Measurements from ENCODE around the gene DPP8.

Gene DPP8

DNA sequence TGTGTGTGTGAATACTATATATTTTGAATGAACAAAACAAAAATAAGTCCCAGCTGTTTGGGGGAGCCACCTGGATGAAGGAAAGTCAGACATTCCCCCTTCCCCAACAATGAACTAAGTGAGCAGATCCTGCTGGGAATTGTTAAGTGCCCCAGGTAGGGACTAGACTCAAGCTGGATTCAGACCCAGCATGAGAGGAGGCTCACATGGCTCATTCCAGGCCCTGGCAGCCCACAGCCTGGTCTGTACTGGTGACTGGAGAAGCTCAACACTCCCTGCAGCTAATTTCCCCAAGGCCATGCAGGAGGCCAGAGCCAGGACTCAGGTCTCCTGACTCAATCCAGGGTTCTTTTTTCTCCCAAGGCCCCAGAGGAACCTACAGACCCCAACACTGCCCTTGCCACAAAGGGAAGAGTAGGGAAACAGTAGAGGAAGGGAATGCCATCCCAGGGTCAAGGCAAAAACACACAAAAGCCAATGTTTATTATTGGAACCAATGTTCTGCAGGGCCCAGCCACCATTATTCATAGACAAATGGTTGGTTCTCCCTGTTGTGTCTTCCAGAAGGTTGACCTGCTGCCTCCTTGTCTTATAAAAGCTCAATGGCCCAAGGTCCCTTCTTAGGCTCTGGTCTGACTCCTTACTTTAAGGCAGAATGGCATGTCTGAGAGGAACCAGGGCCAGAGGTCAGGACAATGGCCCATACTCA is 104.3 kb downstream of the DPP8 start:
- ATAC-seq (replicated peaks) (no peak), DNase-seq (no peak)
- peaks cover 28 to 74% of the 10 kb centered on the region in 2 donors for H3K27me3 Mint-ChIP-seq
- no peak overlapping the region for H3K4me3 Mint-ChIP-seq
- peaks cover 0 to 4% of the 10 kb centered on the region in 2 donors for H3K4me1 Mint-ChIP-seq (ENCODE audit: low read depth in 2 of 2)
- no peaks in the 10 kb centered on the region for H3K36me3 Mint-ChIP-seq (ENCODE audit: insufficient read depth)
- H3K27ac Mint-ChIP-seq: no peak overlapping the region
- no peaks in the 10 kb centered on the region for H3K9me3 Mint-ChIP-seq

DNA sequence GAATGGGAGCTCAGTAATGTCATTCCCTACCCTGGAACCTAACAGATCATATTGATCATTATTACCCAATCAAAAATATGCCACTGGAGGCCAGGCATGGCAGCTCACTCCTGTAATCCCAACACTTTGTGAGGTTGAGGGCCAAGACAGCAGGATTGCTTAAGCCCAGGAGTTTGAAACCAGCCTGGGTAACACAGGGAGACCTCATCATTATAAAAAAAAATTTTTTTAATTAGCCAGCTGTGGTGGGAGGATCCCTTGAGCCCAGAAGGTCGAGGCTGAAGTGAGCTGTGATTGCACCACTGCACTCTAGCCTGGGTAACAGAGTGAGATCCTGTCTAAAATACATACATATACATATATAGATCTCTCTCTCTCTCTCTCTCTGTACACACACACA is 104.9 kb downstream of the DPP8 start:
- Mint-ChIP-seq H3K27ac (no peak overlapping the region), H3K4me3 (no peak overlapping the region), H3K9me3 (no peaks in the 10 kb centered on the region), H3K36me3 (ENCODE audit: insufficient read depth) (no peaks in the 10 kb centered on the region), H3K27me3 (peaks cover 26 to 72% of the 10 kb centered on the region in 2 donors), H3K4me1 (ENCODE audit: low read depth in 2 of 2) (peaks cover 0 to 4% of the 10 kb centered on the region in 2 donors)
- no peak for DNase-seq
- no peak for ATAC-seq (replicated peaks)

DNA sequence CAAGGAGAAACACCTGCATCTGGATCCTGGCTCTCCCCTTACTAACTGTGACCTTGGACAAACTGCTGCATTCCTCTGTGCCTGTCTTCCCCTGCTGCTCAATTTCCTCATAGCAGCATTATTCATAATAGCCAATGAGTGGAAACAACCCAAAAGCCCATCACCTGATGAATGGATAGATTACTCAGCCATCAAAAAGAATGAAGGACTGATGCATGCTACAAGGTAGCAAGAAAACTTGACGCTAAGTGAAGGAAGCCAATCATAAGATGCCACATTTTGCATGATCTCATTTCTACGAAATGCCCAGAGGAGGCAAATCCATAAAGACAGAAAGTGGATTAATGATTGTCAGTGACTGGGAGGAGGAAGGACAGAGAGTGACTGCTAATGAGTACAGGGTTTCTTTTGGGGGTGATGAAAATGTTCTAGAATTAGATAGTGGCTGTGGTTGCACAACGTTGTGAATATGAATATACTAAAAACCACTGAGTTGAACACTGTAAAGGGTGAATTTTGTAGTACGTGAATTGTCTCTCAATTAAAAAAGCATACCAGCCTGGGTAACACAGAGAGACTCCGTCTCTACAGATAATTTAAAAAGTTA is 105.9 kb downstream of the DPP8 start:
- peaks cover 17 to 62% of the 10 kb centered on the region in 2 donors for H3K27me3 Mint-ChIP-seq
- ATAC-seq (replicated peaks): no peak
- no peak overlapping the region for H3K4me3 Mint-ChIP-seq
- no peak for DNase-seq
- no peaks in the 10 kb centered on the region for H3K36me3 Mint-ChIP-seq (ENCODE audit: insufficient read depth)
- H3K27ac Mint-ChIP-seq: no peak overlapping the region
- no peaks in the 10 kb centered on the region for H3K9me3 Mint-ChIP-seq
- H3K4me1 Mint-ChIP-seq (ENCODE audit: low read depth in 2 of 2): peaks cover 0 to 4% of the 10 kb centered on the region in 2 donors

DNA sequence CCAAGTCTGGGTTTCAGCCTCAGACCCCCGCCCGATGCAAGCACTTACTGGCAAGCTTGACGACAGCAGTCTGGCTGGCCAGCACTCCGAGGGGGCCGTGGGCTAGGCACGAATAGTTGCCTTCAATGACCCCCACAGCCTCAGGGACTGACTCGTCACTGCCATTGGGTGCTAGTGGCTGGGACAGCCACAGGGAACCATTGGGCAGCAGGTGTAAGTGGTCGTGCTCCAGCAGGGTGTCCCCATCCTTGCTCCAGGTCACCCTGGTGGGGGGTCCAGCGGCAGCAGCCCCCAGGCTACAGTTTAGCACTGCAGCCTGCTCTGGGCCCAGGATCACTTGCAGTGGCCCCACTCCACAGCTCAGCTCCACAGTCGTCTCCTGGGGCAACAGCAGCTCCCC is 106.5 kb downstream of the DPP8 start:
- Mint-ChIP-seq H3K4me3 (no peak overlapping the region), H3K27ac (no peak overlapping the region), H3K36me3 (ENCODE audit: insufficient read depth) (no peaks in the 10 kb centered on the region), H3K9me3 (no peaks in the 10 kb centered on the region), H3K4me1 (ENCODE audit: low read depth in 2 of 2) (peaks cover 0 to 4% of the 10 kb centered on the region in 2 donors), H3K27me3 (peaks cover 20 to 56% of the 10 kb centered on the region in 2 donors)
- ATAC-seq (replicated peaks) (no peak), DNase-seq (no peak)

DNA sequence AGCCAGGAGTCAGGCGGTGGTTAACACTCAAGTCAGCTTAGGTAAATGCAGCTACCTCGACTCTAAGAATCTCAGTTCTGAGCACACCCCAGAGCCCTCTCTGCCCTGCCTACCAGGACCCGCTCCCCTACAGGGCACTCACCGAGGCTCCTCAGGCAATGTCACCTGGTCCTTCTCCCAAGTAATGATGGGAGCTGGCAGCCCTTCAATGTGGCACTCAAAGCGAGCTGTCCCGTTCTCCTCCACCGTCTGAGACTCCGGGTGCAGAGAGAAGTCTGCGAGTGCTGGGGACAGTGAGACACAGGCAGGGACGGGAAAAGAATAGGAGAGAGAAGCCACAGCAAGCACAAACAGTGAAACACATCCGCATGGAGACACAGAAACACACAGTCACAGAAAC is 107.5 kb downstream of the DPP8 start:
- Mint-ChIP-seq H3K27ac (no peak overlapping the region), H3K4me3 (no peak overlapping the region), H3K27me3 (peaks cover 22 to 47% of the 10 kb centered on the region in 2 donors), H3K36me3 (ENCODE audit: insufficient read depth) (no peaks in the 10 kb centered on the region), H3K4me1 (ENCODE audit: low read depth in 2 of 2) (peaks cover 0 to 4% of the 10 kb centered on the region in 2 donors), H3K9me3 (no peaks in the 10 kb centered on the region)
- DNase-seq (no peak), ATAC-seq (replicated peaks) (no peak)

DNA sequence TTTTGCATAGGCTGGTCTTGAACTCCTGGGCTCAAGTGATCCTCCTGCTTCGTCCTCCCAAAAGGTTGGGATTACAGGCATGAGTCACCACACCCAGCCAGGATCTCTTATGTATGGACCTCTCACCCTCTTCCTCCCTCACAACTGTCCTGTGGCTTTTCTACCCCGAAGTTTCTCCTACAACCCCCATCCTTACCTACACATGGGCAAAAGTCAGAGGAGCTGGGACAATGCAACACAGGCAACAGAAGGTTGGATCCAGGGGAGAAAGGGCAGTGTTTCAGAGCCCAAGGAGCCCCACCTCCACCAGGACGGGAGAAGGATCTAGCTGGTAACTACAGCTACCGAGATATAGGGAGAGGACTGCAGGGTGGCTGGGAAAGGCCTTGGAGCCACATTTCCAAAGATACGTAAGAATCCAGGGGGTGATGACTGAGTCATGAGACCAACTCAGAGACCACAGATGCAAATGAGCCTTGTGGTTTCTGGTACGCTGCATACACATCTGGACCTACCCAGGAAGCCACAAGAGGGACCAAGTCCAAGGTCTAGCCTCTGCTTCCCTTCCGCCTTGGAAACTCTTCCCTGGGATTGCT is 108.4 kb downstream of the DPP8 start:
- no peak overlapping the region for H3K4me3 Mint-ChIP-seq
- no peak for DNase-seq

DNA sequence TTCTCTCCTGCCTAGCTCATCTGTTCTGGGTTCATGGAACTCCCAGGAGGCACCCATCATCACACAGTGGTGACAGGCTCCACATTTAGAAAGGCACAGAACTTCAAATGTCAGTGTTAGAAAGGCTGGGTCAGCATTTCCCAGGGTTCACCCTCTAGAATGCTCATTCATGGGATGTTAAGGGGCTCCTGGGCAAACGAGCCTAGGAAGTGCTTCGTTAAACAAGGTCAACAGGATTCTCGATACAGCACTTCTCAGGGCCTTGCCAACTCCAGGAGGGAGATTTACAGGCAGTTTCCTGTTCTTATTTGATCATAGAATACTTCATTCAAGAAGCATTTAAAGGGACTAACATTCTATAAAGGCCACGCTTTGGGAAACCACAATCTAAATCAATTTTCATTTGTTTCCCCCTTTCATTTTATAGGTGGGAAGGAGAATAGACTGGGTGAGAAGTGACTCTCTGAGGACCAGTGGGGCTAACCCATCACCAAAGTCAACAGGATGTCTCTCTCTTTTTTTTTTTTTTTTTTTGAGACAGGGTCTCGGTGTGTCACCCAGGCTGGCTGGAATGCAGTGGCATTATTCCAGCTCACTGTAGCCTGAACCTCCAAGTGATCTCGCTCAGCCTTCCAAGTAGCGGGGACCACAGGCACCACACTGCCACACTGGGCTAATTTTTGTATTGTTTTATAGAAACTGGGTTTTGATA is 109.0 kb downstream of the DPP8 start:
- no peaks in the 10 kb centered on the region for H3K9me3 Mint-ChIP-seq
- ATAC-seq (replicated peaks): no peak
- no peak overlapping the region for H3K27ac Mint-ChIP-seq
- DNase-seq: no peak
- H3K4me3 Mint-ChIP-seq: no peak overlapping the region
- peaks cover 35 to 53% of the 10 kb centered on the region in 2 donors for H3K27me3 Mint-ChIP-seq
- no peaks in the 10 kb centered on the region for H3K36me3 Mint-ChIP-seq (ENCODE audit: insufficient read depth)
- H3K4me1 Mint-ChIP-seq (ENCODE audit: low read depth in 2 of 2): peaks cover 0 to 4% of the 10 kb centered on the region in 2 donors

More for the DNA sequence above, 108.4 kb downstream of the DPP8 start:
- Mint-ChIP-seq H3K27ac (peak overlapping the region in 1 of 2 donors; percentile 8), H3K9me3 (no peaks in the 10 kb centered on the region), H3K4me1 (ENCODE audit: low read depth in 2 of 2) (peaks cover 0 to 4% of the 10 kb centered on the region in 2 donors), H3K27me3 (peaks cover 28 to 46% of the 10 kb centered on the region in 2 donors), H3K36me3 (ENCODE audit: insufficient read depth) (no peaks in the 10 kb centered on the region)
- no peak for ATAC-seq (replicated peaks)

DNA sequence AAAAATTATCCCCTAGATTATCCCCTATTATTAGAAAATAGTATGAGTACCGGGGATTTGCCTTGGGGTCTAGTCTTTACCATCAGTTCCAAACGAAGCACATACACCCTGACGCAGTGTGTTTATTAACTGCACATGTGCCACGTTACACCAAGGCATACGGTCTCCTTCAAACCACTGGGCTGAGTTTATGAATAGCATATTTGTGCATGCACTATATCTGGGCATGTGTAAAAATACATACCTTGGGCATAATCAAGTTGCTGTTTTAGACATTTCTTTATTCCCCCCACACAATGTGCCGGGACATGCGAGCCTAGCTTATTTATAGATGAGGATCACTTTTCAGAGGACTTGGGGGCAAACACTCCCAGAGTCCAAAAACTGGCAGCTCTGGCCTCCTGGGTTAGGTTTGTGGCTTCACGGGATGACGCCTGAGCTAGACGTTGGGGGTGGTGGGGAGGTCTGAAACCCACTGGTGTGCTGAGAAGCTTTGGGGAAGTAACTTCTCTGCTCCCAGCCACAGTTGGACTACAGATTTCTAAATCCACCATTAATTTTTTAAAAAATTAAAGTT is 111.0 kb downstream of the DPP8 start:
- Mint-ChIP-seq H3K36me3 (ENCODE audit: insufficient read depth) (no peaks in the 10 kb centered on the region), H3K9me3 (no peaks in the 10 kb centered on the region), H3K27ac (no peak overlapping the region), H3K4me1 (ENCODE audit: low read depth in 2 of 2) (peaks cover 0 to 4% of the 10 kb centered on the region in 2 donors), H3K27me3 (peaks cover 37 to 61% of the 10 kb centered on the region in 2 donors), H3K4me3 (no peak overlapping the region)
- DNase-seq: no peak
- ATAC-seq (replicated peaks): no peak

DNA sequence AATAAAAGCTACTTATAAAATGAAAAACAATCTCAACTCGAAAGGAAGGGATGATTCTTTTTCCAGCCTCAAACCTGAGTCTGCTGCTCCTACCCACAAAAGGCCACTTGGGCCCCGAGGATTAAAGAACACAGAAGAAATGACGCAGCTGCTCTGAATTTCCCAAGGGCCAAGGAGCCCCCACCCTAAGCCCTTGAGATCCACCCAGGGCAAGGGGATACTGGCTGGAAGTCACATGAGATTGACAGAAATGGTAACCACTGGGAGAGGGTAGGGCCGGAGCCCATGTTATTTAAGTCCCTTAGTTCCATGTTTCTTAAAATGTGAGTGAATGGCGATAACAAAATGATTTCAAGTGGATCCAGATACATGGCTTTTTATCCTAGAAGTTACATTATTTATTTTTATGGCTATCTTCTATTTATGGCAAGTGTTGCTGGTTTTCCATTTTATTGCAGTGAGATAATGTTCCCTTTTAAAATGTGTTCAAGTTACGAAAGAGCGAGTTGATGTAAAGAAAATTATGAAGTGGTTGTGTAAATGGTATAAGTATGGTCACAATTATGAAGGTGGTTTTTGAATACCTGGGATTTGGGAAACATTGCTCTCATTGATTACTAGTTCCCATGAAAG is 111.6 kb downstream of the DPP8 start:
- DNase-seq (no peak), ATAC-seq (replicated peaks) (no peak)
- H3K4me1 Mint-ChIP-seq (ENCODE audit: low read depth in 2 of 2): peaks cover 0 to 6% of the 10 kb centered on the region in 2 donors
- H3K27ac Mint-ChIP-seq: no peak overlapping the region
- peaks cover 37 to 61% of the 10 kb centered on the region in 2 donors for H3K27me3 Mint-ChIP-seq
- H3K4me3 Mint-ChIP-seq: no peak overlapping the region
- no peaks in the 10 kb centered on the region for H3K9me3 Mint-ChIP-seq
- H3K36me3 Mint-ChIP-seq (ENCODE audit: insufficient read depth): no peaks in the 10 kb centered on the region

DNA sequence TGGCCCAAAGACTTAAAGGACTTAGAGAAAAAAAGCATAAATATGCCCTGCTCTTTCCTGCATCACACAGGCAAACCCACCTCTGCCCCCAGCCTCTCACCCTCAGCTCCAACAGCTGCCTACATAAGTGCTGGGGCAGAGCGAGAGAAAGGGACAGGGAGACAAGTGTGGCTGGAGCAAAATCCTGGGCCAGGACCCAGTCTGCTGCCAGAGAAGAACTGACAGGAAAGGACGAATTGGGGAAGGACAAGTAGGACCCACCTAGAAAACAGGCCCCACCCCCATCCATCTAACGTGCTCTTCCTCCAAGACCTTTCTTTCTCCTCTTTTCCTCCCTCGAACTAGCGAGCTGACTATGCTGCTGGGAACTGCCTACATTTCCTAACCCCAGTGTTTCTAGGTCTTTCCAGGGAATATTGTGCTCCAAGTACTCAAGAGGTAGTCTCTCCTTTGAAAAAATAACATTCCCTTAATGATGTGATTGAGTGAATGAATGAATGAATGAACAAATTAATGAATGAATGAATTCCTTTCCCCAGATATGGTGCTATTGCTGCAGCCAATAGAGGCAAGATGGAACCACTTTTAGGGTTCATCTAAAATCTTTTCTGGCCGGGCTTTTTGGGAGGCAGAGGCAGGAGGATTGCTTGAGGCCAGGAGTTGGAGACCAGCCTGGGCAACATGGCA is 113.2 kb downstream of the DPP8 start:
- Mint-ChIP-seq H3K27ac (no peak overlapping the region), H3K4me1 (ENCODE audit: low read depth in 2 of 2) (peaks cover 0 to 5% of the 10 kb centered on the region in 2 donors), H3K36me3 (ENCODE audit: insufficient read depth) (no peaks in the 10 kb centered on the region), H3K27me3 (peaks cover 39 to 61% of the 10 kb centered on the region in 2 donors), H3K4me3 (no peak overlapping the region), H3K9me3 (no peaks in the 10 kb centered on the region)
- DNase-seq: no peak
- ATAC-seq (replicated peaks): no peak

DNA sequence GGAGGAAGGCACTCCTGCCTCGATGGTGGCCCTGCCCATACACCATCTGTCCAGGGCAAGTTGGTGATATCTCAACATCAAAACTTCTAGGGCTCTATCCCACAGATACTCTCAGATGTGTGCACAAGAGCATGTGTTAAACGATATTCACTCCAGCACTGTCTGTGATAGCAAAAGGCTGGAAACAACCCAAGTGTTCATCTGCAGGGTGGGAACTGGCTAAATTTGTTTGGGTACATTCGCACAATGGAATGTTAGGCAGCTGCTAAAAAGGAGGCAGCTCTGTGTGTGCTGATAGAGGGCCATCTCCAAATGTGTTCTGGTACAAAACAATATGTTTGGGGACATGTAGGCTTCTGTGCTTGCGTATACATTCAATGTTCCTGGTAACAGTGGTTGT is 114.5 kb downstream of the DPP8 start:
- Mint-ChIP-seq H3K9me3 (no peaks in the 10 kb centered on the region), H3K36me3 (ENCODE audit: insufficient read depth) (no peaks in the 10 kb centered on the region), H3K27ac (no peak overlapping the region), H3K27me3 (peaks cover 36 to 61% of the 10 kb centered on the region in 2 donors), H3K4me1 (ENCODE audit: low read depth in 2 of 2) (peaks cover 0 to 2% of the 10 kb centered on the region in 2 donors), H3K4me3 (no peak overlapping the region)
- DNase-seq (no peak), ATAC-seq (replicated peaks) (no peak)

DNA sequence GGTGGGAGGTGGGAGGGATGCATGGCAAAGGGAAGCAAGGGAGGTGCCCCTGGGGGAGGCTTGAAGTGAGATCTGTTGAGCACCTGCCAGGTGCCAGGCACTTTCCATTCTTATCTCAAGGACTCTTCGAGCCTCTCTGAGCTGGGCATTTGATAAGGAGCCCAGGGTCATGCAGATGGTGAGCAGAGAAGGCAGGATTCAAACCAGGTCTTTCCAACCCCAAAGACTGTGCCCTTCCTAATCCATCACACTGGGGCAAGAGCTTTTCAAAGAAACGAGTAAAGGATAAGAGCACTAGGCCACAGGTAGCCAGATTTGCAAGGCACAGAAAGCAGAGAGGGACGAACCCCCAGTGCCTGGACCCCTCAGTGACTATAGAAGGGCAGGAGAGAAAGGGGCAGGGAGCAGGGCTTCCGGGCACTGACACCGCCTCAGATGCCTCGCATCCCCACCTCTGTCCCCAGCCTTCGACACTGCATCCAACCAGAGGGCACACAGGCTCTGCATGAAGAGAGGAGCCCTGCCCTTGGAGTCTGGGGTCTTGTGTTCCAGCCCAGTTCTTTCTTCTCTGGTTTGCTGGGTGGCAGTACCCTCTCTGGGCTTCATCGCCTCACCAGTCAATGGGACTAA is 115.8 kb downstream of the DPP8 start:
- Mint-ChIP-seq H3K9me3 (no peaks in the 10 kb centered on the region), H3K36me3 (ENCODE audit: insufficient read depth) (no peaks in the 10 kb centered on the region), H3K4me1 (ENCODE audit: low read depth in 2 of 2) (peaks cover 0 to 2% of the 10 kb centered on the region in 2 donors), H3K4me3 (no peak overlapping the region), H3K27me3 (peaks cover 48 to 72% of the 10 kb centered on the region in 2 donors), H3K27ac (no peak overlapping the region)
- no peak for DNase-seq
- no peak for ATAC-seq (replicated peaks)

All from effector memory CD8-positive, alpha-beta T cell (primary cell).